Osteoblast (primary cell): ENCODE data around the gene CRADD. TPM values are rescaled to one million over a fixed set of nuclear protein-coding genes. Genes with fewer than 3 reads are reported as not detected.
A peak's percentile ranks its signal among the peaks of the same experiment; 100 is the strongest.
"Not testable (repeated sequence)": the region's sequence is repeated elsewhere in the genome, so short reads cannot be mapped to it uniquely, and the experiment has no call there.

ENCODE experiments used
- DNase-seq: peaks from one replicate; pipeline ENCODE4 v3.0.0; 2011; ENCODE audit warnings: low spot score, mixed read lengths; ENCODE audit not compliant: insufficient read length; ENCODE audit errors: missing footprints
- H2AFZ ChIP-seq: 2 replicates; pipeline ENCODE4 v1.6.0; 2011; ENCODE audit warnings: mild to moderate bottlenecking, low read length
- H3K27ac ChIP-seq: 2 replicates; pipeline ENCODE4 v1.5.1; 2011; ENCODE audit warnings: mild to moderate bottlenecking, low read depth, low read length, moderate library complexity
- H3K27me3 ChIP-seq: 2 replicates; pipeline ENCODE4 v1.6.0; 2012; ENCODE audit warnings: mild to moderate bottlenecking, control low read depth, inconsistent platforms, low read length, moderate library complexity; ENCODE audit not compliant: insufficient read depth
- H3K36me3 ChIP-seq: 2 replicates; pipeline ENCODE4 v1.5.1; 2011; ENCODE audit warnings: mild to moderate bottlenecking, low read length, control low read depth, moderate library complexity; ENCODE audit not compliant: insufficient read depth
- H3K4me1 ChIP-seq: 2 replicates; pipeline ENCODE4 v1.5.1; 2011; ENCODE audit warnings: mild to moderate bottlenecking, low read length, control low read depth, moderate library complexity; ENCODE audit not compliant: insufficient read depth
- H3K4me2 ChIP-seq: 2 replicates; pipeline ENCODE4 v1.6.0; 2011; ENCODE audit warnings: mild to moderate bottlenecking, low read length; ENCODE audit not compliant: insufficient read depth
- H3K4me3 ChIP-seq: fragments of 200-600 bp; sonication (generic); 3 replicates; pipeline ENCODE4 v1.5.1; 2012; ENCODE audit warnings: mild to moderate bottlenecking, low read length, inconsistent platforms; ENCODE audit not compliant: insufficient read depth
- H3K79me2 ChIP-seq: 2 replicates; pipeline ENCODE4 v1.6.0; 2012; ENCODE audit warnings: mild to moderate bottlenecking, low read length, control low read depth, inconsistent platforms; ENCODE audit not compliant: insufficient read depth
- H3K9me3 ChIP-seq: 2 replicates; pipeline ENCODE4 v1.5.1; 2011; ENCODE audit warnings: low read depth, low read length, control low read depth
- H4K20me1 ChIP-seq: 2 replicates; pipeline ENCODE4 v1.6.0; 2012; ENCODE audit warnings: mild to moderate bottlenecking, low read length, control low read depth; ENCODE audit not compliant: insufficient read depth
- CTCF ChIP-seq: IDR thresholded peaks from 2 replicates; pipeline ENCODE4 v1.5.1; 2011; ENCODE audit warnings: mild to moderate bottlenecking, low read depth, low read length, moderate library complexity; ENCODE audit errors: extremely low read depth
- total RNA-seq: library from RNA; depleted of rRNA; stranded (reverse); fragments of >200 nt; gene quantifications from 2 replicates; pipeline ENCODE4 v1.2.3, GENCODE V29; 2012

Gene CRADD
- total RNA-seq, 1 donor: 15.6 TPM

GRCh38 chr12:93880853-93881522 is 203.8 kb downstream of the CRADD start:
- H3K27ac ChIP-seq: peak overlapping the region; percentile 24
- no peak overlapping the region for H2AFZ ChIP-seq
- no peaks in the 10 kb centered on the region for H4K20me1 ChIP-seq
- H3K9me3 ChIP-seq: no peaks in the 10 kb centered on the region
- no peaks in the 10 kb centered on the region for H3K79me2 ChIP-seq
- no peaks in the 10 kb centered on the region for H3K36me3 ChIP-seq
- H3K27me3 ChIP-seq: no peaks in the 10 kb centered on the region
- peaks cover 54% of the 10 kb centered on the region for H3K4me1 ChIP-seq
- DNase-seq: no peak
- no peak for TF ChIP-seq CTCF
- H3K4me3 ChIP-seq: no peak overlapping the region
- H3K4me2 ChIP-seq: no peak overlapping the region

DNA sequence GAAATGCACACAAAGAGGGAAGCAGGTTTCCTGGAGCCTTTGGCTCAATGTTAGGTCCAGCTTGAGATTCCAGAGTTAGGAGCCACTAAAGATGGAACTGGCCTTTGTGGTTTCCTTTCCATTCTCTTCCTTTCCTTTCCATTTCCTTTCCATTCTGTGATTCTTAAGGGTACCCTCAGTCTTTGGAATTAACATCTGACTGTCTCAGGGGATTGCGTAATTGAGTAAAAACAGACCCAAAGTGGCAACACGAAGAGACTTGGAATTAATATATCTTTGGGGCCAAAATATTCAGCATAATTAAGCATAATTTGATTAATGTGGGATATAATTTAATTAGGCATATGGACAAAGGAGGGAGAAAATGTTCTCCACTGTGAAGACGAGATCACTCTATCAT is 205.6 kb downstream of the CRADD start:
- peaks cover 64% of the 10 kb centered on the region for H3K4me1 ChIP-seq
- TF ChIP-seq CTCF: no peak
- H3K27ac ChIP-seq: peak overlapping the region; percentile 73
- no peaks in the 10 kb centered on the region for H3K36me3 ChIP-seq
- H3K9me3 ChIP-seq: no peaks in the 10 kb centered on the region
- H4K20me1 ChIP-seq: no peaks in the 10 kb centered on the region
- H3K4me3 ChIP-seq: no peak overlapping the region
- no peak overlapping the region for H3K4me2 ChIP-seq
- no peak for DNase-seq
- H2AFZ ChIP-seq: no peak overlapping the region
- H3K27me3 ChIP-seq: no peaks in the 10 kb centered on the region
- H3K79me2 ChIP-seq: no peaks in the 10 kb centered on the region

DNA sequence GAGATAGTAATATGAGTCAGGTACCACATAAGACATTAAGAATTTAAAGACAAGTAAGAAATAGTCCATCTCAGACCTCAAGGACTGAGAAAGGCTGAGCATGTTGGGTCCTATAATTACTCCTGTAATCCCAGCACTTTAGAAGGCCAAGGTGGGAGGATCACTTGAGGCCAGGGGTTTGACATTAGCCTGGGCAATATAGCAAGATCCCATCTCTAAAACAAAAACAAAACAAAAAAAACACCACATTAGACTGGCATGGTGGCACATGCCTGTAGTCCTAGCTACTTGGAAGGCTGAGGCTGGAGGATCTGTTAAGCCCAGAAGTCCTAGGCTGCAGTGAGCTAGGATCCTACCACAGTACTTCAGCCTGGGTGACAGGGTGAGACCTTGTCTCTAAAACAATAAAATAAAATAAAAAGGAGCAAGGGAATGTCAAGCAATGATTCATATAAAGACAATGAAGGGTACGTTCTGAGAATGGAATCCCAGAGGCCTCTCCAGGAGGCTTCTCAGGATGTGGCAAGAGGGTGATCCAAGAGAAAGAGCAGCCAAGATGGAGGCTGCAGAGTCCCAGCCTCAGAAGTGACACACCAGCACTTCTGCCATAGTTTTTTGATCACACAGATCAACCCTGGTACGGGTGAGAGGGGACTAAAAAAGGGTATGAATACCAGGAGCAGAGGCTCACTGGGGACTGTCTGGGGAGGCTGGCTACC is 206.4 kb downstream of the CRADD start:
- peak overlapping the region; percentile 44 for H2AFZ ChIP-seq
- peaks cover 64% of the 10 kb centered on the region for H3K4me1 ChIP-seq
- H4K20me1 ChIP-seq: no peaks in the 10 kb centered on the region
- H3K27me3 ChIP-seq: no peaks in the 10 kb centered on the region
- H3K4me3 ChIP-seq: no peak overlapping the region
- no peak for DNase-seq
- H3K4me2 ChIP-seq: peak overlapping the region; percentile 35
- H3K9me3 ChIP-seq: no peaks in the 10 kb centered on the region
- peak overlapping the region; percentile 73 for H3K27ac ChIP-seq
- no peak for TF ChIP-seq CTCF
- no peaks in the 10 kb centered on the region for H3K36me3 ChIP-seq
- no peaks in the 10 kb centered on the region for H3K79me2 ChIP-seq

DNA sequence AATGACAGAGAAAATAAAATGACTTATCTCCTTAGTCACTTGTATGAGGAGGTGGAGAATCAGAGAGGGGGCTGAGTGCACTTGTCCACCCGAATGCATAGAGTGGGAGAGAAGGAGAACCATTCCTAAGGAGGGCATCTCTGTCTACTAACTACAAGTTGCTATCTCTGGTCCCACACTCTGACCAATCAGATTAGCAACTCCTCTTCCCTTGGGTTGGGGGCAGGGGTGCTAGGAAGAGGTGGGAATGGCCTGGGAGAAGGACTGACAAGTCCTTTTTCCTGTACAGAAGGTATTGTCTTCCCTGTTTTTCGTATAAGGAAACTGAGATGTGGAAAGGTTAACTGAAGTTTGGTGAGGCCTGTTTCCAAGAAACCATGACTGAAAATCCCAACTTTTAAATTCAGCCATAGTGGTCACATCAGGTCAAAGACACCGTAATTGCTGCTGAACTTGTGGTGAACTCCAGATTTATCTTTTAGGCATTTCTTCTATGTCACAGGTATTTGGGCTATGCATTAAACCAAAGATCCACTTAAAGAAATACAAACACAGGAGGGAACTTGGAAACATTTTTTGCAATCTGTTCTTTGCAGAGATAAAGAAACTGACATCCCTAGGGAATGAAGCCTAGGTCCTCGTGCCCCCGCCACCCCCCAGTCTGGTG is 207.8 kb downstream of the CRADD start:
- peak overlapping the region; percentile 34 for H3K4me2 ChIP-seq
- H4K20me1 ChIP-seq: no peaks in the 10 kb centered on the region
- TF ChIP-seq CTCF: no peak
- no peaks in the 10 kb centered on the region for H3K79me2 ChIP-seq
- peaks cover 58% of the 10 kb centered on the region for H3K4me1 ChIP-seq
- H3K27me3 ChIP-seq: no peaks in the 10 kb centered on the region
- H3K4me3 ChIP-seq: no peak overlapping the region
- no peak for DNase-seq
- H3K36me3 ChIP-seq: no peaks in the 10 kb centered on the region
- no peaks in the 10 kb centered on the region for H3K9me3 ChIP-seq
- H3K27ac ChIP-seq: peak overlapping the region; percentile 73
- H2AFZ ChIP-seq: no peak overlapping the region

- H3K4me3 ChIP-seq: not testable (repeated sequence)
Measured at GRCh38 chr12:93885973-93886532, 208.9 kb downstream of the CRADD start.

More at GRCh38 chr12:93885973-93886532, 208.9 kb downstream of the CRADD start:
- not testable (repeated sequence) for H3K27me3 ChIP-seq, H3K79me2 ChIP-seq, H2AFZ ChIP-seq, H4K20me1 ChIP-seq, H3K9me3 ChIP-seq, DNase-seq, H3K36me3 ChIP-seq
- Histone ChIP-seq H3K4me2 (peak overlapping the region; percentile 32), H3K27ac (peak overlapping the region; percentile 45), H3K4me1 (peaks cover 47% of the 10 kb centered on the region)
